HCT116 (cell line): ENCODE measurements around the gene PRR5L. TPM values are rescaled to one million over a fixed set of nuclear protein-coding genes. Genes with fewer than 3 reads are reported as not detected.

Source experiments
- ATAC-seq: fragments of 200-7000 bp; cut with Tn5 transposase; 2 replicates; pipeline ENCODE4 v1.9.1; 2020; ENCODE audit warnings: mild to moderate bottlenecking, moderate library complexity
- BruUV-seq: library from RNA; stranded (reverse); fragments of 400-500 nt; replicated peaks from 2 replicates; lab custom pipeline; 2021; lab: Mats Ljungman, UMichigan
- CTCF ChIA-PET: fragments of 300-600 bp; sonication (Branson Sonifier 250); formaldehyde crosslinking; loops from one replicate; lab custom pipeline; 2021; ENCODE audit warnings: antibody characterized with exemption; lab: Charles Lee
- POLR2A ChIA-PET: fragments of 300-600, 350-600 bp; sonication (Branson Sonifier 250); formaldehyde crosslinking; loops from one replicate; lab custom pipeline; 2021; ENCODE audit warnings: antibody characterized with exemption; lab: Charles Lee
- RAD21 ChIA-PET, 2 experiments: fragments of 300-600 bp; sonication (Branson Sonifier 250); formaldehyde crosslinking; loops; one replicate each; lab custom pipeline; 2023; ENCODE audit warnings: low total read pairs in 2 of 2; ENCODE audit not compliant: uncharacterized antibody in 2 of 2, unreplicated experiment in 2 of 2, low non-redundant PET in 1 of 2; lab: Charles Lee
- DNase-seq: peaks from one replicate; pipeline ENCODE4 v3.0.0-alpha.2; 2010; ENCODE audit warnings: low read depth, low spot score
- H2AFZ ChIP-seq: fragments of 200-600 bp; shearing (Covaris generic), sonication (generic); 2 replicates; pipeline ENCODE4 v1.6.1; 2017; ENCODE audit warnings: low read depth, mixed run types, mixed read lengths, antibody characterized with exemption, low read length; ENCODE audit not compliant: poor library complexity, severe bottlenecking
- H3K27ac ChIP-seq: 2 replicates; pipeline ENCODE4 v1.5.1; 2012; ENCODE audit warnings: low read depth, low read length
- H3K27me3 ChIP-seq: fragments of 200-600 bp; sonication (generic); 2 replicates; pipeline ENCODE4 v1.6.1; 2016; ENCODE audit warnings: mixed run types, low read length, mixed read lengths; ENCODE audit not compliant: insufficient read depth
- H3K36me3 ChIP-seq, 2 experiments: fragments of 200-500 bp in 1 of 2; fragments of 200-600 bp in 1 of 2; sonication (Bioruptor generic) in 1 of 2; sonication (generic) in 1 of 2; 2 replicates each; pipeline versions ENCODE4 v1.5.1 to v1.6.1; 2014 to 2016; ENCODE audit warnings: low read length in 2 of 2, inconsistent platforms in 1 of 2, mixed read lengths in 1 of 2, mixed run types in 1 of 2; ENCODE audit not compliant: insufficient read depth in 2 of 2, control insufficient read depth in 1 of 2
- H3K4me1 ChIP-seq, 2 experiments: fragments of 200-600 bp in 1 of 2; sonication (generic) in 1 of 2; 2 replicates each; pipeline versions ENCODE4 v1.5.1 to v1.6.1; 2012 to 2017; ENCODE audit warnings: low read length in 2 of 2, inconsistent platforms in 1 of 2, mild to moderate bottlenecking in 1 of 2, mixed read lengths in 1 of 2, mixed run types in 1 of 2, moderate library complexity in 1 of 2; ENCODE audit not compliant: insufficient read depth in 2 of 2, control insufficient read depth in 1 of 2
- H3K4me2 ChIP-seq: fragments of 200-600 bp; sonication (generic); 2 replicates; pipeline ENCODE4 v1.6.1; 2017; ENCODE audit warnings: mixed run types, low read length, mixed read lengths
- H3K4me3 ChIP-seq, 2 experiments: fragments of 200-600 bp in 1 of 2; sonication (generic) in 1 of 2; replicated peaks in 1 of 2; 2 replicates each; pipeline ENCODE4 v1.5.1; 2011 to 2016; ENCODE audit warnings: low read length in 2 of 2, control low read depth in 1 of 2, low read depth in 1 of 2, mild to moderate bottlenecking in 1 of 2, mixed read lengths in 1 of 2, mixed run types in 1 of 2
- H3K79me2 ChIP-seq: fragments of 200-600 bp; sonication (generic); 2 replicates; pipeline ENCODE4 v1.6.1; 2017; ENCODE audit warnings: mild to moderate bottlenecking, mixed run types, low read length, moderate library complexity, mixed read lengths; ENCODE audit not compliant: insufficient read depth
- H3K9ac ChIP-seq: fragments of 200-600 bp; sonication (generic); 2 replicates; pipeline ENCODE4 v1.6.1; 2016; ENCODE audit warnings: low read length, mixed read lengths
- H3K9me2 ChIP-seq: fragments of 200-600 bp; sonication (generic), shearing (Covaris generic); 2 replicates; pipeline ENCODE4 v1.6.1; 2017; ENCODE audit warnings: mixed run types, mild to moderate bottlenecking, moderate library complexity; ENCODE audit not compliant: insufficient read depth
- H3K9me3 ChIP-seq, 2 experiments: fragments of 200-500 bp in 1 of 2; fragments of 200-600 bp in 1 of 2; sonication (Bioruptor generic) in 1 of 2; sonication (generic) in 1 of 2; 2 replicates each; pipeline ENCODE4 v1.6.1; 2014 to 2017; ENCODE audit warnings: low read length in 2 of 2, mixed read lengths in 2 of 2, inconsistent platforms in 1 of 2, low read depth in 1 of 2, mild to moderate bottlenecking in 1 of 2, mixed run types in 1 of 2, moderate library complexity in 1 of 2; ENCODE audit not compliant: control insufficient read depth in 1 of 2, insufficient read depth in 1 of 2
- H4K20me1 ChIP-seq: fragments of 200-600 bp; sonication (generic), shearing (Covaris generic); 2 replicates; pipeline ENCODE4 v1.6.1; 2017; ENCODE audit warnings: mixed run types, mild to moderate bottlenecking, moderate library complexity; ENCODE audit not compliant: insufficient read depth
- ATF3 ChIP-seq: IDR thresholded peaks from 2 replicates; pipeline ENCODE4 v1.6.1; 2012
- CEBPB ChIP-seq: IDR thresholded peaks from 2 replicates; pipeline ENCODE4 v1.6.1; 2012; ENCODE audit warnings: low read depth
- CTCF ChIP-seq, 3 experiments: fragments of 200-600 bp in 1 of 3; sonication (generic) in 1 of 3; IDR thresholded peaks in 2 of 3; conservative IDR thresholded peaks in 1 of 3; 2 replicates each; pipeline ENCODE4 v1.5.1; 2012 to 2017; ENCODE audit warnings: low read depth in 2 of 3, low read length in 2 of 3, antibody characterized with exemption in 1 of 3, borderline replicate concordance in 1 of 3, control low read depth in 1 of 3, mild to moderate bottlenecking in 1 of 3, mixed read lengths in 1 of 3, mixed run types in 1 of 3, moderate library complexity in 1 of 3; ENCODE audit not compliant: insufficient read depth in 1 of 3
- EGR1 ChIP-seq: IDR thresholded peaks from 2 replicates; pipeline ENCODE4 v1.6.1; 2012; ENCODE audit warnings: low read depth
- ELF1 ChIP-seq: IDR thresholded peaks from 2 replicates; pipeline ENCODE4 v1.6.1; 2012; ENCODE audit warnings: low read depth, borderline replicate concordance
- EZH2 ChIP-seq: fragments of 200-600 bp; sonication (generic); IDR thresholded peaks from 2 replicates; pipeline ENCODE4 v1.6.1; 2017; ENCODE audit warnings: antibody characterized with exemption, mixed run types
- EZH2phosphoT487 ChIP-seq: fragments of 200-600 bp; IDR thresholded peaks from 2 replicates; pipeline ENCODE4 v1.6.1; 2018; ENCODE audit warnings: antibody characterized with exemption, borderline replicate concordance
- JUND ChIP-seq: IDR thresholded peaks from 2 replicates; pipeline ENCODE4 v1.6.1; 2012
- MAX ChIP-seq: IDR thresholded peaks from 2 replicates; pipeline ENCODE4 v1.6.1; 2012
- POLR2A ChIP-seq: IDR thresholded peaks from 2 replicates; pipeline ENCODE4 v1.7.0; 2011; ENCODE audit warnings: borderline replicate concordance; ENCODE audit not compliant: insufficient read depth, insufficient read length; ENCODE audit errors: extremely low read depth
- POLR2AphosphoS5 ChIP-seq: IDR thresholded peaks from 2 replicates; pipeline ENCODE4 v1.6.1; 2011; ENCODE audit warnings: mild to moderate bottlenecking, low read depth, low read length, moderate library complexity
- REST ChIP-seq: IDR thresholded peaks from 2 replicates; pipeline ENCODE4 v1.6.1; 2012; ENCODE audit warnings: low read depth
- SIN3A ChIP-seq: IDR thresholded peaks from 2 replicates; pipeline ENCODE4 v1.6.1; 2012; ENCODE audit warnings: low read depth
- SP1 ChIP-seq: IDR thresholded peaks from 2 replicates; pipeline ENCODE4 v1.6.1; 2012; ENCODE audit warnings: low read depth
- SRF ChIP-seq: IDR thresholded peaks from 2 replicates; pipeline ENCODE4 v1.6.1; 2012; ENCODE audit warnings: low read depth
- TCF7L2 ChIP-seq: IDR thresholded peaks from 2 replicates; pipeline ENCODE4 v1.7.0; 2011; ENCODE audit warnings: borderline replicate concordance, inconsistent platforms; ENCODE audit not compliant: insufficient read depth, insufficient read length; ENCODE audit errors: extremely low read depth
- YY1 ChIP-seq: IDR thresholded peaks from 2 replicates; pipeline ENCODE4 v1.6.1; 2011; ENCODE audit warnings: low read length, low read depth, moderate library complexity, mild to moderate bottlenecking; ENCODE audit not compliant: insufficient replicate concordance; ENCODE audit errors: extremely low read depth
- ZBTB33 ChIP-seq: IDR thresholded peaks from 2 replicates; pipeline ENCODE4 v1.6.1; 2011; ENCODE audit warnings: mild to moderate bottlenecking, low read length, moderate library complexity; ENCODE audit not compliant: insufficient replicate concordance; ENCODE audit errors: extremely low read depth
- ZFX ChIP-seq: fragments of 450-650 bp; IDR thresholded peaks from 2 replicates; pipeline ENCODE4 v1.6.1; 2017
- ZNF274 ChIP-seq: fragments of 200-500 bp; sonication (Bioruptor generic); IDR thresholded peaks from 2 replicates; pipeline ENCODE4 v1.6.1; 2014; ENCODE audit warnings: mild to moderate bottlenecking, low read depth, low read length, inconsistent platforms
- intact Hi-C: fragments of 100-400 bp; cut with micrococcal nuclease; formaldehyde crosslinking; loops from 2 replicates; pipeline ENCODE4 v1.10.0; 2022
- total RNA-seq: library from RNA; stranded (reverse); gene quantifications from one replicate; pipeline ENCODE4 v1.2.1, GENCODE V29; 2021; ENCODE audit not compliant: unreplicated experiment

The PRR5L gene
- total RNA-seq, 1 experiment from 2014 or later = 0.47 TPM

GRCh38 chr11:36394056-36394455, 98.0 kb downstream of the PRR5L start:
- H3K4me1 ChIP-seq = no peaks in the 10 kb centered on the region
- H3K4me3 ChIP-seq = no peak overlapping the region
- H3K27ac ChIP-seq = no peak overlapping the region
- no peak overlapping the region for H3K9ac ChIP-seq
- H3K27me3 ChIP-seq = peaks cover 14% of the 10 kb centered on the region; the same call in 1 of the 2 replicates
- H3K79me2 ChIP-seq = no peaks in the 10 kb centered on the region
- no peak for DNase-seq
- ATAC-seq = no peak
- ChIA-PET RAD21 (no interaction called here), CTCF (no interaction called here)
- H2AFZ ChIP-seq = no peak overlapping the region
- H3K4me2 ChIP-seq = no peak overlapping the region
- H3K9me3 ChIP-seq = no peaks in the 10 kb centered on the region
- H3K36me3 ChIP-seq = no peaks in the 10 kb centered on the region
- no peak for TF ChIP-seq SP1
- TF ChIP-seq CEBPB = no peak
- TF ChIP-seq YY1 = no peak
- TF ChIP-seq ATF3 = no peak
- no peak for TF ChIP-seq ZFX
- no peak for TF ChIP-seq EZH2
- no peak for TF ChIP-seq SIN3A
- no peak for TF ChIP-seq MAX
- TF ChIP-seq POLR2AphosphoS5 = no peak
- no peak for TF ChIP-seq ZNF274
- no peak for TF ChIP-seq TCF7L2
- TF ChIP-seq POLR2A = no peak
- no peak for TF ChIP-seq EGR1
- TF ChIP-seq REST = no peak
- no peak for TF ChIP-seq ZBTB33
- TF ChIP-seq CTCF (IDR thresholded peaks at IDR 0.05 in 2 of 3, conservative IDR thresholded peaks at IDR 0.05 in 1 of 3; ENCODE audit: borderline replicate concordance in 1 of 3, insufficient read depth in 1 of 3, low read depth in 2 of 3, low read length in 2 of 3) = no peak
- TF ChIP-seq JUND = no peak
- no peak for TF ChIP-seq ELF1
- no peak for TF ChIP-seq EZH2phosphoT487
- no peak for TF ChIP-seq SRF
- TF ChIP-seq, all 23 proteins: peak for 0
- BruUV-seq = no TSS peak
- Histone ChIP-seq H4K20me1 (no peaks in the 10 kb centered on the region), H3K9me2 (no peaks in the 10 kb centered on the region)
- intact Hi-C loops = no loop called here
- POLR2A ChIA-PET = no interaction called here
